Right lobe of liver (tissue), 6 donors: ENCODE results near the gene MPEG1. TPM values are rescaled to one million over a fixed set of nuclear protein-coding genes. Genes with fewer than 3 reads are reported as not detected.
A peak's percentile ranks its signal among the peaks of the same experiment; 100 is the strongest.

Experiments
- ATAC-seq, 4 donors: fragments of 200-7000 bp; cut with Tn5 transposase; one replicate each; pipeline ENCODE4 v1.9.1; 2020; ENCODE audit warnings: mild to moderate bottlenecking in 4 of 4, moderate library complexity in 4 of 4
- DNase-seq, 3 donors: peaks; one replicate each; pipeline ENCODE4 v3.0.0-alpha.2; 2020
- H3K27ac ChIP-seq, 3 donors: fragments of 200-600 bp; one replicate each; pipeline ENCODE4 v1.8.0; 2022
- H3K27me3 ChIP-seq, 2 donors: fragments of 200-600 bp; one replicate each; pipeline ENCODE4 v1.8.0; 2022
- H3K36me3 ChIP-seq, 4 donors: fragments of 200-600 bp; sonication (generic) in 1 of 4; one replicate each; pipeline versions ENCODE4 v1.5.1 to v1.8.0; 2017 to 2022; ENCODE audit warnings: control low read depth in 1 of 4
- H3K4me1 ChIP-seq, 4 donors: fragments of 200-600 bp; sonication (generic) in 1 of 4; one replicate each; pipeline versions ENCODE4 v1.5.1 to v1.8.0; 2017 to 2022; ENCODE audit warnings: control low read depth in 1 of 4
- H3K4me3 ChIP-seq, 3 donors: fragments of 200-600 bp; one replicate each; pipeline ENCODE4 v1.8.0; 2022
- H3K9me3 ChIP-seq, 4 donors: fragments of 200-600 bp; sonication (generic) in 1 of 4; one replicate each; pipeline versions ENCODE4 v1.5.1 to v1.8.0; 2017 to 2022; ENCODE audit warnings: control low read depth in 1 of 4
- POLR2A ChIP-seq: fragments of 450-650 bp; IDR thresholded peaks from one replicate; pipeline ENCODE4 v1.6.1; 2017; ENCODE audit warnings: antibody characterized with exemption, mild to moderate bottlenecking
- WGBS: methylation state at CpG from one replicate; pipeline ENCODE4 v1.1.6; 2018; ENCODE audit warnings: low coverage, low lambda C conversion rate; ENCODE audit not compliant: insufficient coverage; ENCODE audit errors: missing lambda C conversion rate; 5-methylcytosine and 5-hydroxymethylcytosine counted together
- intact Hi-C, 2 donors: fragments of 100-400 bp; cut with DNase I; formaldehyde crosslinking; loops; one replicate each; pipeline versions ENCODE4 v1.11.2 to v1.14.1; 2022
- total RNA-seq, 6 experiments: library from RNA; depleted of rRNA in 2 of 6; stranded (reverse); fragments of >200 nt in 2 of 6; fragmentation: NEBNext Ultra II Directional in 3 of 6; extraction: Animal tissue kit (Norgen Biotek cat#: 25700) in 3 of 6; gene quantifications; one replicate each; pipeline versions ENCODE4 v1.1.0 to v1.2.4, GENCODE V29; 2016 to 2023
- TF ChIP-seq, protein P1 (sequence below), 4 donors: fragments of 200-600 bp in 3 of 4; fragments of 450-650 bp in 1 of 4; IDR thresholded peaks; one replicate each; pipeline versions ENCODE4 v1.5.1 to v1.8.0; 2016 to 2022; ENCODE audit warnings: antibody characterized with exemption in 4 of 4, mild to moderate bottlenecking in 2 of 4
- donor health status: DM: no; HTN: yes; CAD: no.
- donor health status: DM: no; HTN: no; CAD: no.
- donor health status: DM: no; HTN: no; CAD: no.
- donor health status: DM: no; HTN: yes; CAD: no.
- donor health status: DM: no; HTN: yes; CAD: no.

The MPEG1 gene
- total RNA-seq, 6 experiments from 2014 or later: 5.6 to 22.6 (median 7.4) TPM

- H3K36me3 ChIP-seq: peaks cover 0 to 21% (median 6%) of the 10 kb centered on the region in 4 donors
These were observed 23.8 kb downstream of the MPEG1 start for GRCh38 chr11:59188954-59189353.

GRCh38 chr11:59187587-59187986 lies 25.1 kb downstream of the MPEG1 start:
- peak; percentile 26 for TF ChIP-seq POLR2A
- TF ChIP-seq, protein P1, sequence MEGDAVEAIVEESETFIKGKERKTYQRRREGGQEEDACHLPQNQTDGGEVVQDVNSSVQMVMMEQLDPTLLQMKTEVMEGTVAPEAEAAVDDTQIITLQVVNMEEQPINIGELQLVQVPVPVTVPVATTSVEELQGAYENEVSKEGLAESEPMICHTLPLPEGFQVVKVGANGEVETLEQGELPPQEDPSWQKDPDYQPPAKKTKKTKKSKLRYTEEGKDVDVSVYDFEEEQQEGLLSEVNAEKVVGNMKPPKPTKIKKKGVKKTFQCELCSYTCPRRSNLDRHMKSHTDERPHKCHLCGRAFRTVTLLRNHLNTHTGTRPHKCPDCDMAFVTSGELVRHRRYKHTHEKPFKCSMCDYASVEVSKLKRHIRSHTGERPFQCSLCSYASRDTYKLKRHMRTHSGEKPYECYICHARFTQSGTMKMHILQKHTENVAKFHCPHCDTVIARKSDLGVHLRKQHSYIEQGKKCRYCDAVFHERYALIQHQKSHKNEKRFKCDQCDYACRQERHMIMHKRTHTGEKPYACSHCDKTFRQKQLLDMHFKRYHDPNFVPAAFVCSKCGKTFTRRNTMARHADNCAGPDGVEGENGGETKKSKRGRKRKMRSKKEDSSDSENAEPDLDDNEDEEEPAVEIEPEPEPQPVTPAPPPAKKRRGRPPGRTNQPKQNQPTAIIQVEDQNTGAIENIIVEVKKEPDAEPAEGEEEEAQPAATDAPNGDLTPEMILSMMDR (IDR thresholded peaks at IDR 0.05): no peak
- intact Hi-C loops: no loop called here
- H3K27ac ChIP-seq: peak overlapping the region in 2 of 3 donors; percentile 44 to 53
- H3K27me3 ChIP-seq: no peaks in the 10 kb centered on the region
- DNase-seq (peak in 2 of 3 donors; percentile 62 to 68), ATAC-seq (peak; percentile 4 to 46 (median 25))
- H3K9me3 ChIP-seq: no peaks in the 10 kb centered on the region
- H3K4me1 ChIP-seq: peaks cover 0 to 67% (median 28%) of the 10 kb centered on the region in 4 donors
- H3K4me3 ChIP-seq: no peak overlapping the region
- WGBS: 26% methylated on average over 5 of the region's 6 CpGs
- peaks cover 0 to 16% (median 3%) of the 10 kb centered on the region in 4 donors for H3K36me3 ChIP-seq

More at GRCh38 chr11:59188954-59189353, 23.8 kb downstream of the MPEG1 start:
- no CpG with 5 or more reads among the region's 4 CpGs for WGBS
- Histone ChIP-seq H3K27ac (peak overlapping the region in 1 of 3 donors; percentile 28), H3K4me3 (no peak overlapping the region), H3K9me3 (no peaks in the 10 kb centered on the region), H3K4me1 (peaks cover 0 to 57% (median 28%) of the 10 kb centered on the region in 4 donors), H3K27me3 (no peaks in the 10 kb centered on the region)
- no peak for TF ChIP-seq POLR2A
- TF ChIP-seq, protein P1 (IDR thresholded peaks at IDR 0.05): no peak
- intact Hi-C loops: no loop called here
- DNase-seq (no peak), ATAC-seq (no peak)

DNA sequence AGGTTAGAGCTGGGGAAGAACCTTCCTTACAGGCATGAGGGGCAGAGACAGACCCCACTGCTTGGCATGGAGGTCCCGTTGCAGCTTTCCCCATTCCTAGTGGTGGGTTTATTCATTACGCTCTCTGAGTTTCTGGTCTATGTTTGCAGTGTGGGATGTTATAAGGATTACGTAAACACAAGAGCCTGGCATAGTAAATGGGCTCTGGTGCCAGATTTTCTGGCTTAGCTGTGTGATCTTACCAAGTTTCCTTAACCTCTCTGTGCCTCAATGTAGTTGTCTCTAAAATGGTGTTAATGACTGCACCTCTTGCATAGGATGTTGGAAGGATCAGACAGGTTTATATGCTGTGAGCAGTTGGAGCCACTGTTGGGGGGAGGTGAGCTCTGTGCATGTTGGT lies 25.7 kb downstream of the MPEG1 start:
- Histone ChIP-seq H3K27ac (peak overlapping the region; percentile 20 to 53 (median 44)), H3K4me3 (no peak overlapping the region), H3K9me3 (no peaks in the 10 kb centered on the region), H3K4me1 (peaks cover 0 to 64% (median 27%) of the 10 kb centered on the region in 4 donors), H3K27me3 (no peaks in the 10 kb centered on the region), H3K36me3 (peaks cover 0 to 13% (median 3%) of the 10 kb centered on the region in 4 donors)
- DNase-seq (no peak), ATAC-seq (peak; percentile 25 to 64 (median 48))
- 18% methylated on average over 3 of the region's 3 CpGs for WGBS
- TF ChIP-seq POLR2A: no peak
- TF ChIP-seq, protein P1 (IDR thresholded peaks at IDR 0.05): peak in 1 of 4 donors; percentile 39
- intact Hi-C loops: no loop called here

DNA sequence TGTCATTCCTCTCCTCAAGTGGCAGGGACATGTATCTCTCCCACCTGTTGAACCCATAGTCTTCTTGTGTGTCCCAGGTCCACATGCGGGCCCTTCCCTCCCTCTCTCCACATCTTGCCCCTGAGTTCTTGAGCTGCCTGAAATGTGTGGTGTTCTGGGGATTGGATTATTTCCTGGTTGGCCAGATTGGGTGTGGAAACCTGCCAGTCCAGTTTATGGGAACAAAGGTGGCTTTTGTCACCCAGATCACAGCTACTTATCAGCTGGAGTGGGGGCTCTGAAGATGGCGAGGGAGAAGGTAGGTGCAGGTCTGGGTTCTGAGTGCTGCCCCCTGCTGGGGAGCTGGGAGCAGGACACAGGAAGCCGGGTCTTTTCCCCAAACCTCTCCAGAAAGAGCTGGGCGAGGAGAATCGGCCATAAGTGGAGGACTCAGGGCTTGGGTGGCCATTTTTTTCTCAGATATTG lies 26.6 kb downstream of the MPEG1 start:
- peak; percentile 8 to 46 (median 30) for ATAC-seq
- WGBS: 15% methylated on average over 2 of the region's 5 CpGs
- DNase-seq: peak in 1 of 3 donors; percentile 58
- intact Hi-C loops: no loop called here
- Histone ChIP-seq H3K4me3 (no peak overlapping the region), H3K36me3 (peaks cover 0 to 14% (median 6%) of the 10 kb centered on the region in 4 donors), H3K9me3 (no peaks in the 10 kb centered on the region), H3K4me1 (peaks cover 0 to 55% (median 22%) of the 10 kb centered on the region in 4 donors), H3K27ac (peak overlapping the region; percentile 20 to 44 (median 44)), H3K27me3 (no peaks in the 10 kb centered on the region)
- TF ChIP-seq, protein P1 (IDR thresholded peaks at IDR 0.05): peak; percentile 52 to 59 (median 55)
- no peak for TF ChIP-seq POLR2A
